ENCODE results near the gene AK2.
A peak's percentile ranks its signal among the peaks of the same experiment; 100 is the strongest.
"Not testable (repeated sequence)": the region's sequence is repeated elsewhere in the genome, so short reads cannot be mapped to it uniquely, and the experiment has no call there.

AK2 gene

DNA sequence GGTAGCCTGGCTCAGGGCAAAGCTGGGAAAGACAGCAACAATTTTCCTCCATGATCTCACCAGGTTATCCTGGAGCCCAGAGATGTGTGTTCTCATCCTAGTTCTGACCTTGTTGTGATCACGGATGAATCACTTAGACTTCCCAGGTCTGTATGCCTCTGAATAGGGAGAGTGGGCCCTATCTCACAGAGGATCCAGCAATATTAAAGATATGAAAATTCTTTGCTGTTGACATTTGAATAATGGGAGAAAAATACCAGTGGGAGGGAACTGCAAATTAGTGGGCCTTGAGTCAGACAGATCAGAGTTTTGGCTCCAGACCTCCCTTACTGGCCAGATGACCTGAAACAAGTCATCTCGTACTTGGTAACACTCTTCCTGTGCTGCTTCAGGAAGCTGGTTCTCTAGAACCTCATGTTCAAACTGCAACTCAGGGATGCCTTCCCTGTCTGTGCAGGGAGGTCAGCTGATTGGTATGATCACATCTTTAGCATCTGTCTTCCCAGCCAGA is 39.2 kb downstream of the AK2 start:
- peak; percentile 88 for DNase-seq

DNA sequence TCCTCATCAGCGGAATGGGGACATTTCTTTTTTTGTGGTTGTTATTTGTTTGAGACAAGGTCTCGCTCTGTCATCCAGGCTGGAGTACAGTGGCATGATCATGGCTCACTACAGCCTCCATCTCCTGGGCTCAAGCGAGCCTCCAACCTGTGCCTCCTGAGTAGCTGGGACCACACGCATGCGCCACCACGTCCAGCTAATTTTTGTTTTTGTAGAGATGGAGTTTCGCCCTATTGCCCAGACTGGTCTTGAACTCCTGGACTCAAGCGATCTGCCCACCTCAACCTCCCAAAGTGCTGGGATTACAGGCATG is 43.4 kb downstream of the AK2 start:
- not testable (repeated sequence) for DNase-seq

DNA sequence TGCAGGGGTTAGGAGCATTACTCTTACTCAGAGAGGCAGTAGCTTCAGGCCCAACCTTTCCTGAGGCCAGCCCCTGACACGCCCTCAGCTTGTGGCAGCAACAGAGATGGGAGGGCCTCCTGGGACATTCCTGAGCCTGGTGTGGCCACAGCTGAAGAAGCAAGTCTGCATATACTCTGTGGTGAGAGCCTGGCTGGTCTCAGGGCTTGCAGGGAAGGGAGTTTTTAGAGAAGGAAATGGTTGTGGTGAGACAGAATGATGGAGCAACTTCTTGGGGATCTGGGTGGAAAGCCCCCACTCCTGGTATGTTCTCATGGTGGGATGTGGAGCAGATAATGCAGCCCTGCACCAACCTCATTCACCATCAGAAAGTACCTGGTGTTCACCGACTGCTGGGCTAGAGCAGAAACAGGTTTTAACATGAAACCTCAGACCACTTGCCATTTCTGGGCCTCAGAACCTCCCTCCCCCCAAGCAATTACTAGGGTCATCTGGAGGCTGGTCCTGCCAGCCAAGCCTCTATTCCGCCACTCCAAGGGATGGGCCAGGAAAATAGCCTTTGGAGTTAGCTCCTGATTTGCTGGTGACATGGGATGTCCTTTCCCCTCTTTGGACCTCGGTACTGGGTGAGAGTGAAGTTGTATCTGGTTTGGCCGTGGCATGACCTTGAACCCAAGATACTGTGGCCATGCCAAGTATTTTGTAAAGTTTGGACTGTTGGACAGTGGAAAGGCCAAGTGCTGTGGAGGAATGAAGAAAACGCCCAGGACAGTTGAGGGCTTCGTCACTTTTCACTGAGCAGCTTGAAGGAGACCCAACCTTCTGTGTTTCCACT is 44.0 kb downstream of the AK2 start:
- peak; percentile 95 for DNase-seq

DNA sequence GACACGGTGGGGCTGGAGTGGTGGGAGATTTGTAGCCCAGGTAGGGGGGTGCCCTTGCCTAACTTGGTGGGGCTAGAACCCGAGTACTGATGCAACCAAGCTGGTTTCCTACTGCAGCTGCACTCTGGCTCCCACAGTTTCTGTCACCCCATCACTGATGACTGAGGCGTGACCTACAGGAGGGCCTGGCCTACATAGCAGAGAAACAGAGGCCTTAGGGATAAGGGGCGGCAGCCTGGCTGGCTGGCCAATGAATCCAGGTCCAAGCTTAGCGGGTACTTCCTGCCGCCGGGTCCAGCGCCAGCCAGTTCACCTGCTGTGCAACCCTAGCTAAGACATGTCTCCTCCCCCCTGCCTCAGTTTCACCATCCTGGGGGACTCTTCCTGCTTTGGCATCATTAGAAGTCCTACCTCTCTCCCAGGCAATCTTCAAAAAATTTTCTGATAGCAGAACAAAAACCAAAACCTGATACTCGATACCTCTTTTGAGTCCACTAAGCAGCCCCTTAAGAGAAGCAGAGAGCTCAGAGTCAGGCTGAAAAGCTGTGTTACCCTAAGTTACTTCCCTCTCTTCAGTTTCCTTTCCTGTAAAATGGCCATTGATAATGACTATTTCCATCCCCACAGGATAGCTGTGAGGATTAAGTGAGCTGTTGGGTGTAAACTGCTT is 44.7 kb downstream of the AK2 start:
- DNase-seq, result no peak

DNA sequence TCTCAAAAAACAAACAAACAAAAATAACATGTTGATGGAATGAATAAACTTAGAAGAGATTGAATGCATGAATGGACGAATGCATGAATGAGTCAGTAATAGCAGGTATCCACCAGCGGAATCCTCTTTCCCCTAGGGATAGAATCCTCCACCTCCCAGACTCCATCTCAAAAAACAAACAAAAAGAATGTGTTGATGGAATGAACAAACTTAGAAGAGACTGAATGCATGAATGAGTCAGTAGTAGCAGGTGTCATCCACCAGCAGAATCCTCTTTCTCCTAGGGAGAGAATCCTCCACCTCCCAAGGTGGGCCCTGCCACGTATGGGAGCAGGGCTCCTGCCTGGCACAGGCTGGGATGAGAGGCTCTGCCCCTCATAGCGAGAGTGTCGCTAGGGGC is 45.3 kb downstream of the AK2 start:
- no peak for DNase-seq

DNA sequence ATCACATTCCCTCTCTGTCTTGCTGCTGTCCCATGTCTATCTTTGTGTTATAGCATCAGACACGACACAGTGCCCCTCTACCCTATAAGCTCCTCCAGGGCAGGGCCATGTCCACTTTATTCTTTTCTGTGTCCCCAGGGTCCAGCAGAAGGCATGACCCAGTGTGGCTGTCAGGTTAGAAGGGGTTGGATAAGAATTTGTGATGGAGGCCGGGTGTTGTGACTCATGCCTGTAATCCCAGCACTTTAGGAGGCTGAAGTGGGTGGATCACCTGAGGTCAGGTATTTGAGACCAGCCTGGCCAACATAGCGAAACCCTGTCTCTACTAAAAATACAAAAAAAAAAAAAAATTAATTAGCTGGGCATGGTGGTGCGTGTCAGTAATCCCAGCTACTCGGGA is 45.8 kb downstream of the AK2 start:
- no peak for DNase-seq

DNA sequence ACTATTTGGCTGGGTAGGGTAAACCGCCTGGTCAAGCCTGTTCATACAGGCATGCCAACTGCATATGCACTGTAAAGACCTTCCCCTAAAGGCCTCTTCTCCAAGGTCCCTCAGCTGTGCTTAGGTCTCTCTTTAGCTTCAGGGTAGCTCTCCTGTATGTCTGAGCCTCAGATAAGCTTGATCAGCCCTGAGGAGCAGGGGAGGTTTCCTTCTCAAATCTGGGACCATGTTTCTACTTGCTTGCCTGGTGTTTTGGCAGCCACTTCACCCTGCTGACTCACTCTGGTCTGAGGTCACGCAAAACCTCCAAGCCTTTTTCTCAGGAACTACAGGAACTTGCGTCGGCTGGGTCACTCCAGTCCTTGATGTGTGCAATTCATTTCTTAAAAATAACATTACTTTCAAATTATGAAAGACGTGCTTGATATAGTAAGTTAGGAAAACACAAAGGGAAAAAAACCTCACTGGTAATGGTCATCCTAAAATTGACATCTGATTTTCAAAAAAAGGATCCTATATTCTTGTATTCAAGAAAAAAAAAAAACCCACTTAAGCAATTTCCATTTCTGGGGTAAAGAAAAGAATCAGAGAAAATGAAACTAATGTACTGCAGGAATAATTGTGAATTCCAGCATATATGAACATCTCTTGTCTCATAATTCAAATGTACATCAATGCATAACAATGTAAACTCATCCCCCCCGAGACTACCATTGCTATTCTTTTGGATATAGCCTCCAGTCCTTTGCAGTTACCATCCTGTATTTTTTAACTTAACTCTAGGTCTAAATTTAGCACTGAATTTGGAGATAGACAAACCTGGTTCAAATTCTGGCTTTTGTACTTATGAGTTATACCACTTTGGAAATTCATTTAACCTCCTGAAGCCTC is 47.3 kb downstream of the AK2 start:
- DNase-seq, result peak; percentile 95

DNA sequence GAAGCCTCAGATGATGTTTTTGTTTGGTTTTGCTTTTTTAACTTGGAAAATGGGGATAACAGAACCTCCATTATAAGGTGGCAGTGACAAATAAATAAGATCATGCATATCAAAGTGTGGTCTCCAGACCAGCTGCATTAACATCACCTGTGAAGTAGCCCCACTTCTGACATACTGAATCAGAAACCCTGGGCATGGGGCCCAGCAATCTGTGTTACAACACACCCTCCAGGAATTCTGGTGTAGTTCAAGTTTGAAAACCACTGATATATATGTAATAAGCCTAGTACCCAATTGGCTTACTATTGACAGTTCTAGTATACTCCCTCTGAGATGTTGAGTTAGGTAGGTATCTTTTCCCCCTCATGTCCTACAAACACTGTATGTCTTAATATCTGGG is 48.0 kb downstream of the AK2 start:
- peak; percentile 73 for DNase-seq

DNA sequence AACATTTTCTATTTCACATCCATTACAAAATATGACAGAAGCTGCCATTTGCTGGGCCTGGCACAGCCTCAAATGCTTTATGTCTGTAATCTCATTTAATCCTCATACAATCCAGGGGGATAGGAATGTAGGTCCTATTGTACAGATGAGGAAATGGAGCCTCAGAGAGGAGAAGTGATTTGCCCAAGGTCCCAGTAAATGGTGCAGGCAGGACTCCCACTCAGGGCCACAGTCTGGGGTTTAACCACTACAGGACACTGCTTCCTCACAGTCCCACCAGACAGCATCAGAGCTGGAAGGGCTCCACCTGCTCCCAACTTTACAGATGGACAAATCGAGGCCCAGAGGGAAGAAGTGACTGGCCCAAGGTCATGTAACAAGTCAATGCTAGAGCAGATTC is 51.5 kb downstream of the AK2 start:
- DNase-seq, result no peak

DNA sequence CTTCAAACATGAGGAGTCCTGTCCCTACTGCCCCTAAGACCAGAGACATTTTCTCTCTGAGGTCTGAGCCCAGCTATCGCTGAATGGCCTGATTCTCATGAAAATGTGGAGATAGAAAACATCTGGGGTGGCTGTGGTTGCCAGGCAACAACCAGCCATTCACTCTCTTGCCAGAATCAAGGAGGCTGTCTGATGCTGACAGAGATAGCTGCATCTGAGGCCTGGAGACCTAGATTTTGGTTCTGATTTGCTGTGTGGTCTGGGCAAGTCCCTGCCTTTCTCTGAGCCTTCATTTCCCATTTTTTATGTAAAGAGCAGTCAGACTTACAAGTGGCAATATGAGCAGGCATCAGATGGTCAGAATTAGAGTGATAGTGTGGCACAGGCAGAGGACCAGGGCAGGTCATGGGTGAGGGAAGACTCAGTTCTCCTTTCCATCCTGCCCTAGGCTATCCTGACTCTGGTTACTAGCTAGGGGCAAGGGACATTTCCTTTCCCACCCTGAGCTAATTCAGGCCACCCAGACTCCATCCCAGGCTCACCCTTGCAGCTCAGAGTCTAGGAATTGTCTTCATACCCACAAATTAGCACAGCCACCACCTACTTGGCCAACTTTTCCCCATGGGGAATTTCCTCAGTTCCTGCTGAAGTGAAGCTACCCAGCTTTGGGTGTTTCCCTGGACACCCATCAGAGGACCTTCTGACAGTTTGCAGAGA is 52.1 kb downstream of the AK2 start:
- DNase-seq, result no peak

DNA sequence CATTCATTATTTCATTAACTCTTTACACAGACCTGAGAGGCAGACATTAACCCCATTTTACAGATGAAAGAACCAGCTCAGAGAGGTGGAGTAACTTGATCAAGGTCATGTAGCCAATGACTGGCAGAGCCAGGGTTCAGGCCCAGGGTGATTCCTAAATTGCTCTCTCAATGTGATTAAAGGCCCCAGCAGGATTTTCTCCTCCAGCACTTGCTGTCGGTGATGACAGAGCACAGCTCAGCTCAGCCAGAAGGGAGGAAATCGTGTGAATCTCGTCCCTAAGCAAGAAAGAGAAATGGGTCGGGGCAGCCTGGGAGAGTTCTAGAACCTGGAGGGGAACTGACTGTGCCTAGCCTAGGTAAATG is 52.6 kb downstream of the AK2 start:
- no peak for DNase-seq

DNA sequence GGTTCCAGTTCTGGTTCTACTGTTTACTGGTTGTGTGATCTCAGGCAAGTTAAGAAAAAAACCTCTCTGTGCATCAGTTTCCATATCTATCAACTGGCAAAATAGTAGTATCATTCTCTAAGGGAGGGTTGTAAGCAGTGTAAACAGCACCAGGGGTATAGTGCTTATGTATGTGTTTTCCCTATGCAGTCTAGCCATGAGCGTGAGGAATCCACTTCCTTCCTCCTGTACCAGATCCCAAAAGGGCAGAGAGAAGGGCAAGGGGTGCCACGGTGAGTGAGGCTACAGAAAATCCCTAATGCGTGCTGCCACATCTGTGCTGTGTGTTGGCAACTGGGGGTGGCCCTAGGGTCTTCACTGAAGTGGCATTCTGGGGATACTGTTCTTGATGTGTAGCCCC is 53.7 kb downstream of the AK2 start:
- no peak for DNase-seq

DNA sequence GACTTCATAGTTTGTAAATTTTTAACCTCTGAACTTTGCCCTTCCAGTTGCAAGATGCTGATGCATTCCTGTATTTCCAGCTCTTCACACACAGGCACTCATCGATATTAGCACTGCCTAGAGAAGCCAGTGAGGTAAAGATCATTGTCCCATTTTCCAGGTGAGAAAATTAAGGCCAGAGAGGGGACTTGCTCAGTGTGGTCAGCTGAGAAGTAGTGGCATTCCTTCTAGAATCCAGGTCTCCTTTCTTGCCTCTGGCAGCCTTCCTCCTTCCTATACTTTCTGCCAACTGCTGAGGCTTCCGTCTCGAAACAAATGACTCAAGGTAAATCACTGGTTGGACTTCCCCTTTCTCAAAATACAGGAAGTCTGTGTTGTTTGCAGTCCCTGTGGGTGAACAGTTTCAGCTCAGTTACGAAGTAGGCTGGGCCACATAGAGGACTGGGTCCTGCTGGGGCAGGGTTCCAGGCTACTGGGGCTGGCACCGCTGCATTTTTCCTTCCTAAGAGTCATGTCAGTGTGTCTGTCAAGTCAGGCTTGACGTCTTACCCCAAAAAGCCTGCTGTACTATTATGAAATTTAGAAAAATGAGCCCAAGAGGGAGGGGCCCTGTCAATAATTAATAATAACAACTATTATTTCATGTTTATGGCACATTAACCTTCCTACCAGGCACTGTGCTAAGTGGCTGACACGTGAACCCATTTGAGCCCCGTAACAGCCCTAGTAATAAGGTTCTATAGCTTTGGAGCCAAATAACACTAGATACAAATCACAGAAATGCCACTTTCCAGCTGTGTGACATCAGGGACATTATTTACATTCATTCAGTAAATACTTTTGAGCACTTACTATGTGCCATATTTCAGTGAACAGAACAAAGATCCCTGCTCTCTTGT is 55.4 kb downstream of the AK2 start:
- peak; percentile 89 for DNase-seq

DNA sequence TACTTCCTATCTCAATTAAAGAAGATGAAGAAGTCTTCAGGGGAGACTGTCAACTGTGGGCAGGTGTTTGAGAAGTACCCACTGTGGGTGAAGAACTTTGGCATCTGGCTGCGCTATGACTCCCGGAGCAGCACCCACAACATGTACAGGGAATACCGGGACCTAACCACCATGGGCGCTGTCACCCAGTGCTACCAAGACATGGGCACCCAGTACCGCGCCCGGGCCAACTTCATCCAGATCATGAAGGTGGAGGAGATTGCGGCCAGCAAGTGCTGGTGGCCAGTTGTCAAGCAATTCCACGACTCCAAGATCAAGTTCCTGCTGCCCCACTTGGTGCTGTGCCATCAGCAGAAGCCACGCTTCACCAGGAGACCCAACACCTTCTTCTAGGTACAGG is 56.6 kb downstream of the AK2 start:
- no peak for DNase-seq

DNA sequence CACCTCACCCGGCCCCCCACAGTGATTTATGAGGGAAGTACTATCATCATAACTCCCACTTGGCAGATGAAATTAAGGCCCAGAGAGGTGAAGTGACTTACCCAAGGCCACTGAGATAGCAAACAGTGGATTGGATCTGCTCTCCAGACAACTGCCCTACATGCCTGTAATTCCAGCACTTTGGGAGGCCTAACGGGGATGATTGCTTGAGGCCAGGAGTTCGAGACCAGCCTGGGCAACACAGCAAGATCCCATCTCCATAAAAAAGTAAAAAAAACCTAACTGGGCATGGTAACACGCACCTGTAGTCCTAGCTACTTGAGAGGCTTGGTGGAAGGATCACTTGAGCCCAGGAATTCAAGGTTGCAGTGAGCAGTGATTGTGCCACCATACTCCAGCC is 57.8 kb downstream of the AK2 start:
- DNase-seq, result no peak

DNA sequence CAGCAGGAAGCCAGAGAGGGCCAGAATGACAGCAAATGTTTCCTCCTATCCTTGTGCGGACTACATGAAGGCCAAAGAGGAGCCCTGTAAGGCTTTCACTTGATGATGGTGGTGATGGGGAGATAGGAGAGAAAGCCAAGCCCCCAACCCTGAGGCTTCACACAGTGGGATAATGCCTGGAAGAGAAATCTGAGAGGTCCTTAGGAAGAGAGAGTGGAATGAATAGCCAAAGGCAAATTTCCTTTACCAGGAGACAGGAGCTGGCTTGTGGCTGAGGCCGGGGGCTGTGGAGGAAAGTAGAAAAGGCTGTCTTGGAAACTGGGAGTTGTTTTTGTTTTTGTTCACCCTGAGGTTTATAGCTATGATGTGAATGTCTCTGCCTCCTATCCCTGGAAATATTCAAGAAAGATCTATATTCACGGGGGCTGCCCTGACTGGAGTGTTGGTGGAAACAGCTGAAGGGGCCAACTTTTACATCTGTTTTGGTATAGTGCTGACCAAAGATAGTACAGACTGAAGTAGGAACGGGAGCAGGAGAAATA is 59.1 kb downstream of the AK2 start:
- no peak for DNase-seq

DNA sequence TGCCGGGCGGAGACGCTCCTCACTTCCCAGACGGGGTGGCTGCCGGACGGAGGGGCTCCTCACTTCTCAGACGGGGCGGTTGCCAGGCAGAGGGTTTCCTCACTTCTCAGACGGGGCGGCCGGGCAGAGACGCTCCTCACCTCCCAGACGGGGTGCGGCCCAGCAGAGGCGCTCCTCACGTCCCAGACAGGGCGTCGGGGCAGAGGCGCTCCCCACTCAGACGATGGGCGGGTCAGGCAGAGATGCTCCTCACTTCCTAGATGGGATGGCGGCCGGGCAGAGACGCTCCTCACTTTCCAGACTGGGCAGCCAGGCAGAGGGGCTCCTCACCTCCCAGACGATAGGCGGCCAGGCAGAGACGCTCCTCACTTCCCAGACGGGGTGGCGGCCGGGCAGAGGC is 61.6 kb downstream of the AK2 start:
- DNase-seq, result not testable (repeated sequence)

DNA sequence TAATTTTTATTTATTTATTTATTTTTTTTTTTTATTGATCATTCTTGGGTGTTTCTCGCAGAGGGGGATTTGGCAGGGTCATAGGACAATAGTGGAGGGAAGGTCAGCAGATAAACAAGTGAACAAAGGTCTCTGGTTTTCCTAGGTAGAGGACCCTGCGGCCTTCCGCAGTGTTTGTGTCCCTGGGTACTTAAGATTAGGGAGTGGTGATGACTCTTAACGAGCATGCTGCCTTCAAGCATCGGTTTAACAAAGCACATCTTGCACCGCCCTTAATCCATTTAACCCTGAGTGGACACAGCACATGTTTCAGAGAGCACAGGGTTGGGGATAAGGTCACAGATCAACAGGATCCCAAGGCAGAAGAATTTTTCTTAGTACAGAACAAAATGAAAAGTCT is 63.2 kb downstream of the AK2 start:
- DNase-seq, result not testable (repeated sequence)

DNA sequence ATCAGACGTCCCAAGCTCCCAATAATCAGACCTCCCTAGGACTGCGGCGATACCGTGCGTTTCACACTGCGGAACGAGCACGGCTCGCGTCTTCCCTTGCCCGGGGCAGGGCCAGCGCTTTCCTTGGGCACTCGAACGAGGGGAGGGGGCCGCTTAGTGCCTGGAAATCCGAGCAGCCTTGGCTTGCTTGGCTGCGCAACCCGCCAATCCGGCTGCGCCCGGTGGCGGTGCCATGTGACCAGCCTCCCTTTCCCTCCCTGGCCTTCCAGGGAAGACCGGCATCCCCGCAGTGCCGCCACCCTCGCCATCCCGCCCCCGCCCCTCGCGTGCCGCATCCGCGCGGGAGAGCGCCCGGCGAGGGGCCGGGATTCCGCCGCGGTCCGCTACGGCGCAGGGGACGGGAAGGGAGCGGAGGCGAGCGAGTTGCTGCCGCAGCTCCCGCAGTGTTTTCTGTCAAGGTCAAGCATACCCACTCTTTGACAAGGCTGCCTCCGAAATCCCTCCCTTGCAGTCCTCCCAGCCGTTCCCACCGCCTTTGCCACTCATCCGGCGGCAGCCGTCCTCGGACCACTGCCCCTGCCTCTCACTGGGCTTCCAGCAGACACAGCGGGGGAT is 63.8 kb downstream of the AK2 start:
- DNase-seq, result peak; percentile 52

DNA sequence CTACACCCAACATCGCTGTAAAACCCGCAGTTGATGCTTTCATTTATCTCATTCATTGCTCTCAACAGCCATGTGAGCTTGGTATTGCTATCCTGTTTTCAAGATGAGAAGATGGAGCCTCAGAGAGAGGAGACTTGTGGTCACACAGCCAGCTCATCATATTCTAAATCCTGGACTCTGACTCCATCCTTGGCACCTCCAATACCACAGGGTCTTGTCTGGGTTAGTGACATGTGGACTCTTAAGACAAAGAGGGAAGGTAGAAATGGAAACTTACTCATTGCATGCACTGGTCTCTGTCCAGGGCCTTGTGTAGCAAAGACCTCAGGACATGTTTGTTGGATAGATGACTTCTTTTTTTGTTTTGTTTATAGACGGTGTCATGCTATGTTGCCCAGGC is 65.1 kb downstream of the AK2 start:
- no peak for DNase-seq

DNA sequence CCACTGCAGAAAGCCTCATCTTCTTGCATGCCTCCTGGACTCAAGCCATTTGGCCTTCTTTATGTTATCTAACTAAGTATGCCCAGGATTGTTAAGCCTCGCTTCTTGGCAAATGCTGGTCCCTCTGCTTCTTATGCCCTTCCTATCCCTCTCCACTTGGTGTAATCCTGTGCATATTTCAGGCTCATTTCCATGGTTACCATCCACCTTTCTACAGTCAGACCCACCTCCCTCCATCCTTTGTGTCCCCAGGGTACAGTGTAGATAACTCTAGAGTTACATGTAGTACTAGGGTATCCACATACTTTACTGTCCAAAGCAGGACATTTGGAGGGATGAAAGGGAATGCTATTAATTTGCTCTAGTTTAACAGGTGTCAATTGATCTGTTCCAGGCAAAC is 65.5 kb downstream of the AK2 start:
- DNase-seq, result no peak

Data from EL (cell line).